Heart left ventricle (tissue), 13 donors: ENCODE results near the gene HLF.

ENCODE experiments used
- POLR2A ChIP-seq, 2 donors: fragments of 450-650 bp; IDR thresholded peaks; one replicate each; pipeline ENCODE4 v1.6.1; 2017; ENCODE audit warnings: antibody characterized with exemption in 2 of 2, mild to moderate bottlenecking in 2 of 2, moderate library complexity in 2 of 2
- TF ChIP-seq, protein P1 (sequence below), 12 donors: fragments of 200-600 bp; sonication (generic) in 4 of 12; IDR thresholded peaks; one replicate each; pipeline versions ENCODE4 v1.5.0 to v1.8.0; 2018 to 2022; ENCODE audit warnings: antibody characterized with exemption in 12 of 12, mild to moderate bottlenecking in 5 of 12
- donor health status: ischemic (EF 13 %, LVEDD 7.1; RV severe dilation, severe dysfunction).
- donor health status: DM: no; HTN: yes; CAD: no.
- donor health status: DM: no; HTN: no; CAD: no.
- donor health status: ischemic (EF 25% LVEDD 6.9; RV normal size, moderate dysfunction).
- donor health status: ischemic (EF 25% LVEDD 5.7; RV mildly dilated, moderate dysfunction).
- donor health status: ischemic (EF 35%, LVEDD 5.7; RV mildly dilated, moderate dysfunction).
- donor health status: nonischemic (EF 11% LVEDD 7.7; RV severe dilation, severe dysfunction).
- donor health status: DM: yes; HTN: yes; CAD: no.
- donor health status: PGD.
- donor health status: ischemic (EF 29% LVEDD 5.4; RV normal size, mild dysfunction).
- donor health status: nonischemic (EF 23%, LVEDD 6.1; RV moderate dilation, normal function).

DNA sequence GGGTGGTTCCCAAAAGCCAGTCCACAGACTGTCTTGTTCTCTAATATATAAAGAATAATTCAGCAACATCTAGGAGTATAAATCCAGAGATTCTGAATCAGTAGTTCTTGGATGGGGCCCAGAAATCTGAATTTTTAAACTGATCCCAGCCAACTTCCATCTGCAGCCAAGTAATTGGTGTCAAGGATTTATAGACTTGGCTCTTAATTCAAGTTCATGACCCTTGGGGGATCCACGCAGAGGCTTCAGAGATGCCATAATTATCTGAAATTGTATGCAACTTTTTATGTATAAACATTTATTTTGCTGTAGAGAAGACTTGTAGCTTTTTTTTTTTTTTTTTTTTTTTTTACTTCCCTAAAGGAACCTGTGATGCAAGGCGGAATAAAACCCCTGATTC is 60.6 kb downstream of the HLF start:
- TF ChIP-seq, protein P1, sequence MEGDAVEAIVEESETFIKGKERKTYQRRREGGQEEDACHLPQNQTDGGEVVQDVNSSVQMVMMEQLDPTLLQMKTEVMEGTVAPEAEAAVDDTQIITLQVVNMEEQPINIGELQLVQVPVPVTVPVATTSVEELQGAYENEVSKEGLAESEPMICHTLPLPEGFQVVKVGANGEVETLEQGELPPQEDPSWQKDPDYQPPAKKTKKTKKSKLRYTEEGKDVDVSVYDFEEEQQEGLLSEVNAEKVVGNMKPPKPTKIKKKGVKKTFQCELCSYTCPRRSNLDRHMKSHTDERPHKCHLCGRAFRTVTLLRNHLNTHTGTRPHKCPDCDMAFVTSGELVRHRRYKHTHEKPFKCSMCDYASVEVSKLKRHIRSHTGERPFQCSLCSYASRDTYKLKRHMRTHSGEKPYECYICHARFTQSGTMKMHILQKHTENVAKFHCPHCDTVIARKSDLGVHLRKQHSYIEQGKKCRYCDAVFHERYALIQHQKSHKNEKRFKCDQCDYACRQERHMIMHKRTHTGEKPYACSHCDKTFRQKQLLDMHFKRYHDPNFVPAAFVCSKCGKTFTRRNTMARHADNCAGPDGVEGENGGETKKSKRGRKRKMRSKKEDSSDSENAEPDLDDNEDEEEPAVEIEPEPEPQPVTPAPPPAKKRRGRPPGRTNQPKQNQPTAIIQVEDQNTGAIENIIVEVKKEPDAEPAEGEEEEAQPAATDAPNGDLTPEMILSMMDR (IDR thresholded peaks at IDR 0.05) = no peak
- TF ChIP-seq POLR2A (IDR thresholded peaks at IDR 0.05) = no peak
